ENCODE results near the gene NFAM1. TPM values are rescaled to one million over a fixed set of nuclear protein-coding genes. Genes with fewer than 3 reads are reported as not detected.

Gene NFAM1
- total and polyA plus RNA-seq, 8 donors, result 0.20 to 4.4 (median 0.53) TPM

DNA sequence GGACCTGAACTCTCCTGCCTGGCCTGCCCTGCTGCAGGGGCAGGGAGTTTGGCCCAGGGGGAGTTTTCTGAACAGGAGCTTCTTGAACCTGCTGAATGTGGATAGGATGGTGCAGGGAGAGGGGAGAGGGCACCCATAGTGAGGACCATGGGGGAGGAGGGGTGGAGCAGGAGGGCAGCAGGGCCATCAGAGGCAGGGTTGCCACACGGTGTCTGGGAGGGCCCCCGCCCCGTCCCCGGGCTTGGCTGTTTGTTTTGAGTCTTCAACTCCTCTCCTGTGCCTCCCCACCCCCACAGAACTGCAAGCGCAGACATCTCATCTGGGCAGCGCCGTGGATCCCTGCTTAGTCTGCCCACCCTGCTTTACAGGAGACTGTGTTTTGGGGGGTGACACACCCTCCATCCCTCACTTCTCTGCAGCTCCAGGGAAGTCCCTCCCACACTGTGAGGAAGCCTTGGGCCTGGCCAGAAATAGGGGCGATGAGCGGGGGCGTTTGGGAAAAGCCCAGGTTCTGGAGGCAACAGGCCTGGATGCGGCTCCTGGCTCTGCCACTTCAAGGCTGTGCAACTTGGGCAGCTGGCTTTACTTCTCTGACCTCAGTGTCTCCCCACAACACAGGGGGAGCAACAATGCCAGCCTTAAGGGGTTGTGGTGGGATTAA lies 14.4 kb downstream of the NFAM1 start:
- peak in 1 of 6 donors; percentile 50 for DNase-seq
- intact Hi-C loops (cut with DNase I), result no loop called here
- H3K4me1 ChIP-seq, result no peaks in the 10 kb centered on the region

DNA sequence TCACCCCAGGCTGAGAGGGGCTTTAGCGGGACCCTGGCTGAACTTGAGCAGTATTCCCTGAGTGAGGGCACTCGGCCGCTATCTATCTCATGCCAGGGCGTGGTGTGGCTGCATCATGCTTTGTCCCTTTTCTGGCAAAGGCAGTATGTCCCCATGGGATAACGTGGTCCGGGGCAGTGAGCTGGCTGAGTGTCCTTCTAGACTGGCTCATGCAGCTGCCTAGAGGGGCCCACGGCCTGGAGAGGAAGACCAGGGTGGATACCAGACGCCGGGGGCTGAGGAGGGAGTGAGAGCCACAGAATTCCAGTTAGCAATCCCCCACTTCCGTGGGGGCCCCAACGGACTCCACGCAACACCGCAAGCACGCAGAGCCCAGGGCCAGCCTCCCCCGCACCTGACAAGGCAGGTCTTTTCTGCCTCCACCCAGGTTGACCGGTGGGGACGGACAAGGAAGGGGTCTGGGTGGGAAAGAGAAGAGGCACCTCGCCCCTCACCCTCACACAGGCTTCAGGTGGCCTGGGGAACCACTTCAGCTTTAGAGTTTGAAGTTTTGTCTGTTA lies 15.5 kb downstream of the NFAM1 start:
- no peaks in the 10 kb centered on the region for H3K4me1 ChIP-seq
- no peaks in the 10 kb centered on the region for H3K9me3 ChIP-seq
- TF ChIP-seq, protein P1, sequence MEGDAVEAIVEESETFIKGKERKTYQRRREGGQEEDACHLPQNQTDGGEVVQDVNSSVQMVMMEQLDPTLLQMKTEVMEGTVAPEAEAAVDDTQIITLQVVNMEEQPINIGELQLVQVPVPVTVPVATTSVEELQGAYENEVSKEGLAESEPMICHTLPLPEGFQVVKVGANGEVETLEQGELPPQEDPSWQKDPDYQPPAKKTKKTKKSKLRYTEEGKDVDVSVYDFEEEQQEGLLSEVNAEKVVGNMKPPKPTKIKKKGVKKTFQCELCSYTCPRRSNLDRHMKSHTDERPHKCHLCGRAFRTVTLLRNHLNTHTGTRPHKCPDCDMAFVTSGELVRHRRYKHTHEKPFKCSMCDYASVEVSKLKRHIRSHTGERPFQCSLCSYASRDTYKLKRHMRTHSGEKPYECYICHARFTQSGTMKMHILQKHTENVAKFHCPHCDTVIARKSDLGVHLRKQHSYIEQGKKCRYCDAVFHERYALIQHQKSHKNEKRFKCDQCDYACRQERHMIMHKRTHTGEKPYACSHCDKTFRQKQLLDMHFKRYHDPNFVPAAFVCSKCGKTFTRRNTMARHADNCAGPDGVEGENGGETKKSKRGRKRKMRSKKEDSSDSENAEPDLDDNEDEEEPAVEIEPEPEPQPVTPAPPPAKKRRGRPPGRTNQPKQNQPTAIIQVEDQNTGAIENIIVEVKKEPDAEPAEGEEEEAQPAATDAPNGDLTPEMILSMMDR (IDR thresholded peaks at IDR 0.05), result no peak
- WGBS, 2 donors, result 80 to 81% methylated on average over 18 of the region's 18 CpGs
- intact Hi-C loops (cut with DNase I), result no loop called here
- no peaks in the 10 kb centered on the region for H3K27me3 ChIP-seq
- DNase-seq, result peak in 1 of 6 donors; percentile 35
- FAIRE-seq, result no peak
- ATAC-seq, result no peak
- no peaks in the 10 kb centered on the region for H3K36me3 ChIP-seq
- H3K4me3 ChIP-seq, result no peak overlapping the region
- H3K27ac ChIP-seq, result no peak overlapping the region

More for the DNA sequence above, 14.4 kb downstream of the NFAM1 start:
- ATAC-seq, result no peak
- H3K36me3 ChIP-seq, result no peaks in the 10 kb centered on the region
- FAIRE-seq, result no peak
- H3K9me3 ChIP-seq, result no peaks in the 10 kb centered on the region
- TF ChIP-seq, protein P1 (IDR thresholded peaks at IDR 0.05), result no peak
- H3K27me3 ChIP-seq, result no peaks in the 10 kb centered on the region
- H3K4me3 ChIP-seq, result no peak overlapping the region
- H3K27ac ChIP-seq, result no peak overlapping the region
- 74 to 92% methylated on average over 7 to 11 of the region's 11 CpGs for whole genome bisulfite sequencing, 2 donors

DNA sequence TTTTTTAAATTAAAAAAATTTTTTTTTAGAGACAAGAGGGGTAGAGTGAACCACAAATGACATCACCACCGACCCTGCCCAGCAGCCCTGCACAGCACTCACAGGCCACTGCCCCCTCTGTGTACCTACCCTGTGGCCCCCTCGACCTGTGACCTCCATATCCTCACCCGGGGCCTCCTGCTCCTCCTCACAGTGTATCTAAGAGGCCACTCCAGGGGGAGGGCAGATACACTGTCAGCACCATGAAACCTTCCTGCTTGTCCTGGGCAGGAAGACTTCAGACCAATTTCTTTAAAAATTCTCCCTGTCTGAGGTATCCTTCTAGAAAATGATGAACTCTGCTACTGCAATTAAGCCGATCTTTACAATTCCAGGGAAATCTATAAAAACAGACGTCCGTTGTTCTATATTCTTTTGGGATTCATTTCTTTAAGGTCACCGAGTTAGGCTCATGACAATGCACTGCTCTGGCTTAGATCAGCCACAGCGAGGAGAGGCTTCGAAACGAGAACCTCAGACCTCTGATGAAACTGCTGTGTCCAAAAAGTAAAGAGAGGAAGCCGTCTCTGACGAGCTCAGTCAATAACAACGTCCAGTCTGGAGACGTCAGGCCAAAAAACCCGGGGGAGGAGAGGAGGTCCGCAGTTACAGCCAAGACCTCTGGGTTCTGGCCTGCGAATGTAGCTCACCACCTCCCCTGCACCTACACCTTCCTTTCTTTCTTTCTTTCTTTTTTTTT lies 17.5 kb downstream of the NFAM1 start:
- no peaks in the 10 kb centered on the region for H3K9me3 ChIP-seq

DNA sequence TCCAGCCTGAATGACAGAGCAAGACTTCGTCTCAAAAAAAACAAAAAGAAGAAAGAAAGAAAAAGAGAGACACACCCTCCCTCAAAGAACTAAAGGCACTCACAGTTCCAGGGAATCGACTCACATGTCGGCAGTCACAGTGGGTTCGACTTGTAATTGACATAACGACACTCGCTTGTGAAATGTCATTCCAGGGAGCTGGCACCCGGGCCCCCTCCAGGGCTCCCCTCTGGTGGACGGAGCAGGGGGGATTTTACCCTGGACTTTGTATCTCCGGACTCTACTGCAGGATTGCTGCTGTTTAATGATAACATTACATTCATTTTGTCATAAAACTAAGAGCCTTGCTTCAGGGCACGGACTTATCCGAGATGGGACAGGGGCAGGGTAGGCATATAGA lies 18.2 kb downstream of the NFAM1 start:
- ATAC-seq (no peak), FAIRE-seq (no peak), DNase-seq (no peak)
- intact Hi-C loops (cut with DNase I), result no loop called here
- no peak overlapping the region for H3K27ac ChIP-seq
- no peaks in the 10 kb centered on the region for H3K27me3 ChIP-seq
- no peak overlapping the region for H3K4me3 ChIP-seq
- TF ChIP-seq, protein P1 (IDR thresholded peaks at IDR 0.05), result no peak
- 76 to 80% methylated on average over 11 of the region's 11 CpGs for WGBS, 2 donors
- no peaks in the 10 kb centered on the region for H3K36me3 ChIP-seq
- H3K9me3 ChIP-seq, result no peaks in the 10 kb centered on the region
- H3K4me1 ChIP-seq, result no peaks in the 10 kb centered on the region

More for the DNA sequence above, 17.5 kb downstream of the NFAM1 start:
- intact Hi-C loops (cut with DNase I), result no loop called here
- WGBS, 2 donors, result 66 to 70% methylated on average over 17 of the region's 17 CpGs
- DNase-seq (no peak), ATAC-seq (peak in 1 of 4 donors; percentile 34), FAIRE-seq (no peak)
- no peak overlapping the region for H3K4me3 ChIP-seq
- no peaks in the 10 kb centered on the region for H3K27me3 ChIP-seq
- no peaks in the 10 kb centered on the region for H3K4me1 ChIP-seq
- no peak overlapping the region for H3K27ac ChIP-seq
- no peaks in the 10 kb centered on the region for H3K36me3 ChIP-seq
- TF ChIP-seq, protein P1 (IDR thresholded peaks at IDR 0.05), result no peak
